B cell (primary cell): Measurements from ENCODE around the gene RNF135. TPM values are rescaled to one million over a fixed set of nuclear protein-coding genes. Genes with fewer than 3 reads are reported as not detected.

Experiments
- ATAC-seq: fragments of 200-7000 bp; cut with Tn5 transposase; one replicate; pipeline ENCODE4 v1.10.0; 2021; ENCODE audit warnings: low read depth, mild to moderate bottlenecking, moderate number of reproducible peaks, moderate library complexity
- CTCF ChIA-PET: fragments of 350-600 bp; sonication (Branson Sonifier 250); formaldehyde crosslinking; loops from one replicate; lab custom pipeline; 2021; ENCODE audit warnings: antibody characterized with exemption, inconsistent platforms; lab: Charles Lee
- POLR2A ChIA-PET: fragments of 350-600 bp; sonication (Branson Sonifier 250); formaldehyde crosslinking; loops from one replicate; lab custom pipeline; 2021; ENCODE audit warnings: antibody characterized with exemption; lab: Charles Lee
- DNase-seq: peaks from one replicate; pipeline ENCODE4 v3.0.0; 2013
- H2AFZ ChIP-seq: 2 replicates; pipeline ENCODE4 v1.6.1; 2012; ENCODE audit warnings: mild to moderate bottlenecking, low read depth, low read length; ENCODE audit not compliant: insufficient read depth, poor library complexity, severe bottlenecking
- H3K27ac ChIP-seq, 2 donors: 1 replicate in 1 of 2; 2 replicates in 1 of 2; pipeline ENCODE4 v1.5.1; 2012 to 2013; ENCODE audit warnings: low read length in 2 of 2, mild to moderate bottlenecking in 2 of 2, moderate library complexity in 1 of 2
- H3K27me3 ChIP-seq, 4 experiments: fragments of 200-600 bp in 1 of 4; sonication (generic) in 1 of 4; replicated peaks in 1 of 4; 1 replicate in 2 of 4; 2 replicates in 2 of 4; pipeline versions ENCODE4 v1.6.1 to v1.7.0; 2013 to 2016; ENCODE audit warnings: low read length in 3 of 4, mild to moderate bottlenecking in 2 of 4, mixed read lengths in 1 of 4, moderate library complexity in 1 of 4; ENCODE audit not compliant: insufficient read depth in 4 of 4, control insufficient read depth in 3 of 4; ENCODE audit errors: control extremely low read depth in 1 of 4
- H3K36me3 ChIP-seq, 2 experiments: replicated peaks in 1 of 2; 1 replicate in 1 of 2; 2 replicates in 1 of 2; pipeline versions ENCODE4 v1.6.1 to v1.7.1; 2013; ENCODE audit warnings: low read length in 1 of 2; ENCODE audit not compliant: insufficient read depth in 2 of 2, control insufficient read depth in 1 of 2; ENCODE audit errors: control extremely low read depth in 1 of 2, extremely low read depth in 1 of 2
- H3K4me1 ChIP-seq, 2 donors: fragments of 200-600 bp in 1 of 2; sonication (generic) in 1 of 2; 1 replicate in 1 of 2; 2 replicates in 1 of 2; pipeline versions ENCODE4 v1.5.1 to v1.6.1; 2013 to 2017; ENCODE audit warnings: low read length in 2 of 2; ENCODE audit not compliant: control insufficient read depth in 2 of 2, insufficient read depth in 2 of 2
- H3K4me2 ChIP-seq: replicated peaks from 2 replicates; pipeline ENCODE3; 2012; ENCODE audit warnings: mild to moderate bottlenecking, low read depth, low read length; ENCODE audit not compliant: poor library complexity, severe bottlenecking
- H3K4me3 ChIP-seq, 5 experiments: fragments of 200-600 bp in 1 of 5; sonication (generic) in 1 of 5; 1 replicate in 3 of 5; 2 replicates in 2 of 5; pipeline versions ENCODE4 v1.5.1 to v1.7.0; 2011 to 2016; ENCODE audit warnings: low read length in 4 of 5, mild to moderate bottlenecking in 4 of 5, low read depth in 2 of 5, control low read depth in 1 of 5, moderate library complexity in 1 of 5; ENCODE audit not compliant: insufficient read depth in 1 of 5; ENCODE audit errors: control extremely low read depth in 1 of 5, extremely low read depth in 1 of 5
- H3K79me2 ChIP-seq: fragments of 200-600 bp; sonication (generic); one replicate; pipeline ENCODE4 v1.6.0; 2016; ENCODE audit warnings: low read length; ENCODE audit not compliant: control insufficient read depth, insufficient read depth
- H3K9ac ChIP-seq: fragments of 200-600 bp; sonication (generic); 2 replicates; pipeline ENCODE4 v1.6.1; 2017; ENCODE audit warnings: mild to moderate bottlenecking, low read length, moderate library complexity
- H3K9me3 ChIP-seq, 3 donors: one replicate each; pipeline versions ENCODE4 v1.6.1 to v1.7.1; 2013; ENCODE audit warnings: low read length in 2 of 3; ENCODE audit not compliant: control insufficient read depth in 2 of 3, insufficient read depth in 1 of 3; ENCODE audit errors: control extremely low read depth in 1 of 3
- H4K20me1 ChIP-seq: 2 replicates; pipeline ENCODE4 v1.6.0; 2012; ENCODE audit warnings: mild to moderate bottlenecking, low read length; ENCODE audit not compliant: insufficient read depth, control insufficient read depth, poor library complexity, severe bottlenecking
- H3K27ac Mint-ChIP-seq: one replicate; pipeline ENCODE4 v1.8.0; 2021; ENCODE audit warnings: mixed read lengths
- H3K27me3 Mint-ChIP-seq: one replicate; pipeline ENCODE4 v1.8.0; 2021; ENCODE audit warnings: mixed read lengths
- H3K4me1 Mint-ChIP-seq: one replicate; pipeline ENCODE4 v1.8.0; 2021; ENCODE audit warnings: mixed read lengths
- H3K4me3 Mint-ChIP-seq: one replicate; pipeline ENCODE4 v1.8.0; 2021; ENCODE audit warnings: mixed read lengths
- H3K9me3 Mint-ChIP-seq: one replicate; pipeline ENCODE4 v1.8.0; 2022; ENCODE audit warnings: mixed read lengths; ENCODE audit not compliant: insufficient read depth
- CTCF ChIP-seq: fragments of 200-600 bp; IDR thresholded peaks from one replicate; pipeline ENCODE4 v1.8.0; 2022; ENCODE audit warnings: antibody characterized with exemption, mild to moderate bottlenecking
- EZH2 ChIP-seq: IDR thresholded peaks from 2 replicates; pipeline ENCODE4 v1.6.1; 2012; ENCODE audit warnings: borderline replicate concordance, low read depth, mild to moderate bottlenecking, moderate library complexity, low read length; ENCODE audit not compliant: insufficient read depth, poor library complexity, severe bottlenecking
- WGBS: methylation state at CpG from one replicate; pipeline ENCODE4 v1.1.5; 2013; ENCODE audit warnings: missing lambda C conversion rate; ENCODE audit not compliant: insufficient coverage; 5-methylcytosine and 5-hydroxymethylcytosine counted together
- intact Hi-C: fragments of 100-400 bp; cut with micrococcal nuclease; formaldehyde crosslinking; loops from one replicate; pipeline ENCODE4 v1.10.0; 2022
- polyA plus RNA-seq: library from polyadenylated mRNA; depleted of rRNA; stranded (reverse); fragments of >200 nt; gene quantifications from 2 replicates; pipeline ENCODE4 v1.2.3, GENCODE V29; 2012
- total RNA-seq, 2 donors: library from RNA; stranded (reverse); fragments of 120-200 nt in 1 of 2; gene quantifications; 1 replicate in 1 of 2; 2 replicates in 1 of 2; pipeline versions ENCODE4 v1.2.3 to v1.2.4, GENCODE V29; 2013 to 2022

The RNF135 gene
- total and polyA plus RNA-seq, 2 donors (not counting 1 experiment from before 2014, with no cell fraction given): 23.4 to 24.2 TPM

- Histone ChIP-seq H3K27me3 (no peaks in the 10 kb centered on the region), H3K27ac (peak overlapping the region; percentile 52 to 82), H3K9ac (peak overlapping the region; percentile 9), H3K79me2 (peaks cover 9% of the 10 kb centered on the region), H3K4me3 (no peak overlapping the region), H4K20me1 (no peaks in the 10 kb centered on the region), H3K9me3 (no peaks in the 10 kb centered on the region), H3K36me3 (peaks cover 0 to 3% of the 10 kb centered on the region in 2 experiments), H3K4me1 (peaks cover 84 to 92% of the 10 kb centered on the region in 2 donors), H3K4me2 (peak overlapping the region; percentile 51), H2AFZ (peak overlapping the region; percentile 19)
- 90% methylated on average over 4 of the region's 6 CpGs for whole genome bisulfite sequencing
- intact Hi-C loops: loop anchor here (2.0 kb wide), 1 partner anchor 17 kb away; the partner anchor contains the start of gene RNF135
- Mint-ChIP-seq H3K4me3 (peak overlapping the region; percentile 37), H3K4me1 (peaks cover 75% of the 10 kb centered on the region), H3K9me3 (no peaks in the 10 kb centered on the region), H3K27me3 (no peaks in the 10 kb centered on the region), H3K27ac (peak overlapping the region; percentile 91)
- POLR2A ChIA-PET: interaction anchor here (0.6 kb wide), 2 partner anchors 30 to 546 kb away, joined by 3 to 4 read pairs; no protein-coding TSS in a partner anchor
- ATAC-seq (no peak), DNase-seq (peak; percentile 33)
- TF ChIP-seq EZH2 (no peak), CTCF (no peak)
- CTCF ChIA-PET: no interaction called here
These were observed 16.6 kb upstream of the RNF135 start for GRCh38 chr17:30954046-30954830.
